Keratinocyte (primary cell): ENCODE data around the gene TCHP.

Experiments used
- CTCF ChIP-seq, 3 experiments: IDR thresholded peaks in 1 of 3; conservative IDR thresholded peaks in 1 of 3; optimal IDR thresholded peaks in 1 of 3; 2 replicates in 2 of 3; 3 replicates in 1 of 3; pipeline versions ENCODE3 to v1.5.1; 2011; ENCODE audit warnings: low read length in 3 of 3, mild to moderate bottlenecking in 3 of 3, moderate library complexity in 2 of 3, control low read depth in 1 of 3, inconsistent platforms in 1 of 3; ENCODE audit not compliant: insufficient read depth in 2 of 3; ENCODE audit errors: extremely low read depth in 1 of 3
- EZH2 ChIP-seq: IDR thresholded peaks from one replicate; pipeline ENCODE4 v1.6.1; 2012; ENCODE audit warnings: inconsistent platforms, mild to moderate bottlenecking, low read length, moderate library complexity

GRCh38 chr12:109944561-109945359, 44.7 kb downstream of the TCHP start:
- TF ChIP-seq CTCF (optimal IDR thresholded peaks at IDR 0.05 in 1 of 3, IDR thresholded peaks at IDR 0.05 in 1 of 3, conservative IDR thresholded peaks at IDR 0.05 in 1 of 3; ENCODE audit: extremely low read depth in 1 of 3, insufficient read depth in 2 of 3, low read length in 3 of 3) (no peak), EZH2 (no peak)
